Activated naive CD8-positive, alpha-beta T cell (primary cell): ENCODE measurements around the gene LAMA2.

Experiments used
- H3K27ac Mint-ChIP-seq: one replicate; pipeline ENCODE4 v1.8.0; 2021; ENCODE audit warnings: mixed read lengths
- H3K27me3 Mint-ChIP-seq: one replicate; pipeline ENCODE4 v1.8.0; 2021; ENCODE audit warnings: mixed read lengths
- H3K36me3 Mint-ChIP-seq: one replicate; pipeline ENCODE4 v1.8.0; 2021; ENCODE audit warnings: mixed read lengths
- H3K4me1 Mint-ChIP-seq: one replicate; pipeline ENCODE4 v1.8.0; 2021; ENCODE audit warnings: low read depth, mixed read lengths
- H3K4me3 Mint-ChIP-seq: one replicate; pipeline ENCODE4 v1.8.0; 2021; ENCODE audit warnings: mild to moderate bottlenecking, mixed read lengths
- H3K9me3 Mint-ChIP-seq: one replicate; pipeline ENCODE4 v1.8.0; 2021; ENCODE audit warnings: low read depth, mixed read lengths

Gene LAMA2

GRCh38 chr6:128886706-128887105, 3.8 kb downstream of the LAMA2 start:
- Mint-ChIP-seq H3K4me3 (no peak overlapping the region), H3K27ac (no peak overlapping the region), H3K36me3 (no peaks in the 10 kb centered on the region), H3K4me1 (peaks cover 4% of the 10 kb centered on the region), H3K27me3 (peaks cover 20% of the 10 kb centered on the region), H3K9me3 (no peaks in the 10 kb centered on the region)

- H3K9me3 Mint-ChIP-seq, result no peaks in the 10 kb centered on the region
- H3K27me3 Mint-ChIP-seq, result peaks cover 13% of the 10 kb centered on the region
- no peak overlapping the region for H3K4me3 Mint-ChIP-seq
- H3K36me3 Mint-ChIP-seq, result no peaks in the 10 kb centered on the region
- no peaks in the 10 kb centered on the region for H3K4me1 Mint-ChIP-seq
- no peak overlapping the region for H3K27ac Mint-ChIP-seq
Observed at GRCh38 chr6:128888444-128889175, 5.7 kb downstream of the LAMA2 start.

GRCh38 chr6:128889870-128890269, 6.9 kb downstream of the LAMA2 start:
- Mint-ChIP-seq H3K4me1 (no peaks in the 10 kb centered on the region), H3K36me3 (no peaks in the 10 kb centered on the region), H3K9me3 (peaks cover 2% of the 10 kb centered on the region), H3K4me3 (no peak overlapping the region), H3K27ac (no peak overlapping the region), H3K27me3 (peaks cover 14% of the 10 kb centered on the region)

- peaks cover 9% of the 10 kb centered on the region for H3K27me3 Mint-ChIP-seq
- H3K27ac Mint-ChIP-seq, result no peak overlapping the region
- H3K4me1 Mint-ChIP-seq, result no peaks in the 10 kb centered on the region
- H3K36me3 Mint-ChIP-seq, result no peaks in the 10 kb centered on the region
- no peak overlapping the region for H3K4me3 Mint-ChIP-seq
- H3K9me3 Mint-ChIP-seq, result peaks cover 6% of the 10 kb centered on the region
Observed at GRCh38 chr6:128892079-128892478, 9.1 kb downstream of the LAMA2 start.

- Mint-ChIP-seq H3K4me3 (no peak overlapping the region), H3K36me3 (no peaks in the 10 kb centered on the region), H3K4me1 (no peaks in the 10 kb centered on the region), H3K27ac (no peak overlapping the region), H3K9me3 (peaks cover 6% of the 10 kb centered on the region), H3K27me3 (peaks cover 3% of the 10 kb centered on the region)
Observed at GRCh38 chr6:128899341-128900050, 16.6 kb downstream of the LAMA2 start.

- H3K36me3 Mint-ChIP-seq, result no peaks in the 10 kb centered on the region
- H3K27me3 Mint-ChIP-seq, result no peaks in the 10 kb centered on the region
- H3K9me3 Mint-ChIP-seq, result no peaks in the 10 kb centered on the region
- H3K27ac Mint-ChIP-seq, result no peak overlapping the region
- no peaks in the 10 kb centered on the region for H3K4me1 Mint-ChIP-seq
- H3K4me3 Mint-ChIP-seq, result no peak overlapping the region
Observed at GRCh38 chr6:128903715-128904114, 20.8 kb downstream of the LAMA2 start.

GRCh38 chr6:128914051-128914450, 31.1 kb downstream of the LAMA2 start:
- Mint-ChIP-seq H3K4me3 (no peak overlapping the region), H3K36me3 (no peaks in the 10 kb centered on the region), H3K4me1 (no peaks in the 10 kb centered on the region), H3K27ac (no peak overlapping the region), H3K27me3 (peaks cover 1% of the 10 kb centered on the region), H3K9me3 (no peaks in the 10 kb centered on the region)

GRCh38 chr6:128918886-128919285, 35.9 kb downstream of the LAMA2 start:
- H3K9me3 Mint-ChIP-seq, result no peaks in the 10 kb centered on the region

GRCh38 chr6:128919412-128920180, 36.7 kb downstream of the LAMA2 start:
- Mint-ChIP-seq H3K27me3 (peaks cover 3% of the 10 kb centered on the region), H3K27ac (no peak overlapping the region), H3K4me3 (no peak overlapping the region), H3K36me3 (no peaks in the 10 kb centered on the region), H3K9me3 (no peaks in the 10 kb centered on the region), H3K4me1 (no peaks in the 10 kb centered on the region)

More at GRCh38 chr6:128918886-128919285, 35.9 kb downstream of the LAMA2 start:
- no peak overlapping the region for H3K27ac Mint-ChIP-seq
- no peaks in the 10 kb centered on the region for H3K4me1 Mint-ChIP-seq
- H3K36me3 Mint-ChIP-seq, result no peaks in the 10 kb centered on the region
- no peak overlapping the region for H3K4me3 Mint-ChIP-seq
- H3K27me3 Mint-ChIP-seq, result peaks cover 3% of the 10 kb centered on the region

GRCh38 chr6:128925765-128926164, 42.8 kb downstream of the LAMA2 start:
- Mint-ChIP-seq H3K4me3 (no peak overlapping the region), H3K9me3 (no peaks in the 10 kb centered on the region), H3K27ac (no peak overlapping the region), H3K36me3 (no peaks in the 10 kb centered on the region), H3K4me1 (no peaks in the 10 kb centered on the region), H3K27me3 (peaks cover 5% of the 10 kb centered on the region)

- Mint-ChIP-seq H3K9me3 (no peaks in the 10 kb centered on the region), H3K27me3 (peaks cover 5% of the 10 kb centered on the region), H3K36me3 (no peaks in the 10 kb centered on the region), H3K4me3 (no peak overlapping the region), H3K4me1 (no peaks in the 10 kb centered on the region), H3K27ac (no peak overlapping the region)
Observed at GRCh38 chr6:128929869-128930268, 46.9 kb downstream of the LAMA2 start.

GRCh38 chr6:128930321-128930720, 47.4 kb downstream of the LAMA2 start:
- H3K4me1 Mint-ChIP-seq, result no peaks in the 10 kb centered on the region
- H3K4me3 Mint-ChIP-seq, result no peak overlapping the region
- no peaks in the 10 kb centered on the region for H3K36me3 Mint-ChIP-seq
- H3K27me3 Mint-ChIP-seq, result peaks cover 5% of the 10 kb centered on the region
- H3K9me3 Mint-ChIP-seq, result no peaks in the 10 kb centered on the region
- H3K27ac Mint-ChIP-seq, result no peak overlapping the region

GRCh38 chr6:128932061-128932460, 49.1 kb downstream of the LAMA2 start:
- no peak overlapping the region for H3K27ac Mint-ChIP-seq
- H3K4me1 Mint-ChIP-seq, result no peaks in the 10 kb centered on the region
- no peaks in the 10 kb centered on the region for H3K9me3 Mint-ChIP-seq
- no peaks in the 10 kb centered on the region for H3K36me3 Mint-ChIP-seq
- no peak overlapping the region for H3K4me3 Mint-ChIP-seq
- peaks cover 6% of the 10 kb centered on the region for H3K27me3 Mint-ChIP-seq

GRCh38 chr6:128950864-128951263, 67.9 kb downstream of the LAMA2 start:
- Mint-ChIP-seq H3K27me3 (peaks cover 2% of the 10 kb centered on the region), H3K36me3 (no peaks in the 10 kb centered on the region), H3K4me1 (no peaks in the 10 kb centered on the region), H3K9me3 (no peaks in the 10 kb centered on the region), H3K27ac (no peak overlapping the region), H3K4me3 (no peak overlapping the region)

GRCh38 chr6:128952902-128953301, 70.0 kb downstream of the LAMA2 start:
- Mint-ChIP-seq H3K9me3 (no peaks in the 10 kb centered on the region), H3K36me3 (no peaks in the 10 kb centered on the region), H3K4me1 (no peaks in the 10 kb centered on the region)

More at GRCh38 chr6:128952902-128953301, 70.0 kb downstream of the LAMA2 start:
- peaks cover 2% of the 10 kb centered on the region for H3K27me3 Mint-ChIP-seq
- no peak overlapping the region for H3K27ac Mint-ChIP-seq
- no peak overlapping the region for H3K4me3 Mint-ChIP-seq
